ENCODE data around the gene HS3ST2.

Gene HS3ST2

DNA sequence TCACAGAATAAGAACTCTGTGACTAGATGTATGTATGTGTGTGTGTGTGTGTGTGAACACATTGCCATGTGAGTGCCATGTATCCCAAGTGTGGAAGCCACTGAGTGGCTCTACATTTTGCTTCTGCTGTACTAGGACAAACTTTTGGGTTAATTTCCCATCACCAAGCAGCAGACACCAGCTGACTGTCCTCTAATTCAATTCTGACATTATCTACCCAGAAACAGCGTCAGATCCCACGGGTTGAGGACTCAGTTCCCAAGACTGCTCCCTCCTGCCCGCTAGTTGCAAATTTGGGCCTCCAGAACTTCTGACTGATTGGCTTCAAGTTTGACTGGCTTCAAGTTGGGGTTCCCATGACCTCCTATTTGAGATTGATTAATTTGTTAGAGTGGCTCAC lies 29.2 kb downstream of the HS3ST2 start:
- TF ChIP-seq, protein P1, sequence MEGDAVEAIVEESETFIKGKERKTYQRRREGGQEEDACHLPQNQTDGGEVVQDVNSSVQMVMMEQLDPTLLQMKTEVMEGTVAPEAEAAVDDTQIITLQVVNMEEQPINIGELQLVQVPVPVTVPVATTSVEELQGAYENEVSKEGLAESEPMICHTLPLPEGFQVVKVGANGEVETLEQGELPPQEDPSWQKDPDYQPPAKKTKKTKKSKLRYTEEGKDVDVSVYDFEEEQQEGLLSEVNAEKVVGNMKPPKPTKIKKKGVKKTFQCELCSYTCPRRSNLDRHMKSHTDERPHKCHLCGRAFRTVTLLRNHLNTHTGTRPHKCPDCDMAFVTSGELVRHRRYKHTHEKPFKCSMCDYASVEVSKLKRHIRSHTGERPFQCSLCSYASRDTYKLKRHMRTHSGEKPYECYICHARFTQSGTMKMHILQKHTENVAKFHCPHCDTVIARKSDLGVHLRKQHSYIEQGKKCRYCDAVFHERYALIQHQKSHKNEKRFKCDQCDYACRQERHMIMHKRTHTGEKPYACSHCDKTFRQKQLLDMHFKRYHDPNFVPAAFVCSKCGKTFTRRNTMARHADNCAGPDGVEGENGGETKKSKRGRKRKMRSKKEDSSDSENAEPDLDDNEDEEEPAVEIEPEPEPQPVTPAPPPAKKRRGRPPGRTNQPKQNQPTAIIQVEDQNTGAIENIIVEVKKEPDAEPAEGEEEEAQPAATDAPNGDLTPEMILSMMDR (IDR thresholded peaks at IDR 0.05), result no peak
- intact Hi-C loops (cut with DNase I; ENCODE audit: low total_unique reads), result no loop called here
- DNase-seq, result no peak
- Histone ChIP-seq H3K9me3 (no peaks in the 10 kb centered on the region), H3K4me3 (no peak overlapping the region), H3K36me3 (no peaks in the 10 kb centered on the region), H3K27me3 (no peaks in the 10 kb centered on the region), H3K27ac (no peak overlapping the region), H3K4me1 (no peaks in the 10 kb centered on the region)

DNA sequence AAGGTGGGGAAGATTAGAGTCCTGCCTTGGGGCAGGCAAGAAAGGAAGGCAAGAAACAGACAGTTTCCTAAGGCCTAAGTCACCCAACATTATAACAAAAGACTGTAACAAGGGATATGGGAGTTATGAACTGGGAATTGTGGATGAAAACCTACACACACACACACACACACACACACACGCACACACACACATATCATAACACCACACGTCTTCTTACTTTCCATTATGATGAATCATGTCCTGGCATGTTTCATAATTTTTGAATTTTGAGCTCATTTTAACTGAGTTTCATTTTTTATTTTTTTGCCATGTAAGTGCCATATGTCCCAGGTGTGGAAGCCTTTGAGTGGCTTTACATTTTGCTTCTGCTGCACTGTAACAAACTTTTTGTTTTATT lies 29.9 kb downstream of the HS3ST2 start:
- H3K9me3 ChIP-seq, result no peaks in the 10 kb centered on the region
- DNase-seq, result no peak
- H3K4me3 ChIP-seq, result no peak overlapping the region
- H3K36me3 ChIP-seq, result no peaks in the 10 kb centered on the region
- intact Hi-C loops (cut with DNase I; ENCODE audit: low total_unique reads), result no loop called here
- no peak overlapping the region for H3K27ac ChIP-seq
- H3K4me1 ChIP-seq, result no peaks in the 10 kb centered on the region
- H3K27me3 ChIP-seq, result no peaks in the 10 kb centered on the region
- TF ChIP-seq, protein P1 (IDR thresholded peaks at IDR 0.05), result no peak

DNA sequence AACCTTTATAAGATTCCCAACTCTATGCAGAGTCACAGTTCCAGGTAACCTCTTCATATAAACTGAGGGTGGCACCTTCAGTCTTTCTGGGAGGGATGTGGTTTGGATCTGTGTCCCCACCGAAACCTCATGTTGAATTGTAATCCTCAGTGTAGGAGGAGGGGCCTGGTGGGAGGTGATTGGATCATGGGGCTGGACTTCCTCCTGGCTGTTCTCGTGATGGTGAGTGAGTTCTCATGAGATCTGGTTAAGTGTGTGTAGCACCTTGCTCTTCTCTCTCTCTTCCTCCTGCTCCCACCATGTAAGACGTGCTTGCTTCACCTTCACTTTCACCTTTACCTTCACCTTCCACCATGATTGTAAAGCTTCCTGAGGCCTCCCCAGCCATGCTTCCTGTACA lies 30.5 kb downstream of the HS3ST2 start:
- no peaks in the 10 kb centered on the region for H3K36me3 ChIP-seq
- TF ChIP-seq, protein P1 (IDR thresholded peaks at IDR 0.05), result no peak
- no peaks in the 10 kb centered on the region for H3K27me3 ChIP-seq
- H3K4me3 ChIP-seq, result no peak overlapping the region
- H3K4me1 ChIP-seq, result no peaks in the 10 kb centered on the region
- no peak for DNase-seq
- H3K9me3 ChIP-seq, result no peaks in the 10 kb centered on the region
- intact Hi-C loops (cut with DNase I; ENCODE audit: low total_unique reads), result no loop called here
- no peak overlapping the region for H3K27ac ChIP-seq

DNA sequence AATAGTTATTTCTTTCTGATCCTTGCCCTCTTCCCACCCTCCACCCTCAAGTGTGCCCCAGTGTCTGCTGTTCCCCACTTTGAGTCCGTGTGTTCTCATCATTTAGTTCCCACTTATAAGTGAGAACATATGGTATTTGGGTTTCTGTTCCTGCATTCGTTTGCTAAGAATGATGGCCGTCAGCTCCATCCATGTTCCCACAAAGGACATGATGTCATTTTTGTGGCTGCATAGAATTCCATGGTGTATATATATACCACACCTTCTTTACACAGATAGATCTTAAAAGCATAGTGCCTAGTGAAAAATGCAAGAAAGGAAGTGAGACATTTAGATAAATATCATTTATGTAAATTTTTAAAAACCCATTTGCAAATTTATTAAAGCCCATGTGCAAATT lies 33.1 kb downstream of the HS3ST2 start:
- no peak for DNase-seq

DNA sequence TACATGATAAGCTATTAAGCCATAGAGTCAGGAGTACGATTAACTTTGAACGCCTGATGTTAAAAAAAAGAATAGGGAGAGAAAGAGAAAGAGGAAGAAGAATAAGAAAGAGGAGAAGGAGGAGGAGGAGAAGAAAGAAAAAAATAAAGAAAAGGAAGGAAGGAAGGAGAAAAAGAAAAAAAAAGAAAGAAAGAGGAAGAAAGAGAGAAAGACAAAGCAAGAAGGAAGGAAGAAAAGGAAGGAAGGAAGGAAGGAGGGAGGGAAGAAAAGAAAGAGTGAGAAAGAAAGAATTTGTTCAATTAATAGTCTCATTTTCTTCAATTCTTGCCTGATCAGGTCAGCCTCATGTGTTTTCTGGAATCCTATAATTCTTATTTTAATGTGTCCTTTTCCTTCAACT lies 33.7 kb downstream of the HS3ST2 start:
- H3K36me3 ChIP-seq, result no peaks in the 10 kb centered on the region
- H3K27ac ChIP-seq, result no peak overlapping the region
- intact Hi-C loops (cut with DNase I; ENCODE audit: low total_unique reads), result no loop called here
- no peaks in the 10 kb centered on the region for H3K27me3 ChIP-seq
- H3K4me1 ChIP-seq, result no peaks in the 10 kb centered on the region
- H3K9me3 ChIP-seq, result no peaks in the 10 kb centered on the region
- DNase-seq, result no peak
- TF ChIP-seq, protein P1 (IDR thresholded peaks at IDR 0.05), result no peak
- H3K4me3 ChIP-seq, result no peak overlapping the region

More for the DNA sequence above, 33.1 kb downstream of the HS3ST2 start:
- intact Hi-C loops (cut with DNase I; ENCODE audit: low total_unique reads), result no loop called here
- TF ChIP-seq, protein P1 (IDR thresholded peaks at IDR 0.05), result no peak
- no peaks in the 10 kb centered on the region for H3K9me3 ChIP-seq
- no peaks in the 10 kb centered on the region for H3K36me3 ChIP-seq
- no peaks in the 10 kb centered on the region for H3K27me3 ChIP-seq
- H3K4me1 ChIP-seq, result no peaks in the 10 kb centered on the region
- H3K4me3 ChIP-seq, result no peak overlapping the region
- no peak overlapping the region for H3K27ac ChIP-seq

DNA sequence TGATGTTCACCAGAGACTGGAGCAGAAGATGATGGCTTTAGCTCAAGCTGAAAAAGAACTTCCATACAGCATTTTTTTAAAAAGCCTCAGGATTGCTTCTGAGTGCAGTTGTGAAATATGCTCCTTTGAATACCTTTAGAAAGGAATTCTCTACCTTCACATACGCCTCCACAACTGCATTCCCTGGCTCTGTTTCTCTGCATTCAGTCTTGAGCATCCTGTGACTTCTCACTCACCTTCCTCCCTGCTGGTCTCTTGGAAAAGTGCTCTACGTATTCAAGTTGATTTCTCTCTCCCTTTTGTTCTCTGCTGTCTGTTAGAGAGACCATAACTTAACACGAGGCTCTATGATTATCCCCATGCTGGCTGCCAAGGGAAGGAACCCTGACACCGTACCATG lies 34.5 kb downstream of the HS3ST2 start:
- Histone ChIP-seq H3K27me3 (no peaks in the 10 kb centered on the region), H3K27ac (no peak overlapping the region), H3K9me3 (no peaks in the 10 kb centered on the region), H3K36me3 (no peaks in the 10 kb centered on the region), H3K4me1 (no peaks in the 10 kb centered on the region), H3K4me3 (no peak overlapping the region)
- intact Hi-C loops (cut with DNase I; ENCODE audit: low total_unique reads), result no loop called here
- no peak for DNase-seq
- TF ChIP-seq, protein P1 (IDR thresholded peaks at IDR 0.05), result no peak
